Measurements from ENCODE around the gene SIRT5. TPM values are rescaled to one million over a fixed set of nuclear protein-coding genes. Genes with fewer than 3 reads are reported as not detected.

Gene SIRT5
- total RNA-seq, 1 donor from 2014 or later, result 12.4 TPM

- Mint-ChIP-seq H3K4me3 (no peak overlapping the region), H3K36me3 (ENCODE audit: low read depth) (no peaks in the 10 kb centered on the region), H3K4me1 (peaks cover 14% of the 10 kb centered on the region), H3K27ac (no peak overlapping the region), H3K9me3 (no peaks in the 10 kb centered on the region), H3K27me3 (no peaks in the 10 kb centered on the region)
- no peak for TF ChIP-seq CTCF (IDR thresholded peaks at IDR 0.05)
- intact Hi-C loops (cut with micrococcal nuclease), result loop anchor here (10.0 kb wide), 1 partner anchor 345 kb away; no protein-coding TSS in a partner anchor
- no peak for ATAC-seq (ENCODE audit: low read depth)
- CTCF ChIA-PET, result interaction anchor here (0.7 to 0.9 kb wide), 3 partner anchors 60 to 205 kb away, joined by 3 read pairs; no protein-coding TSS in a partner anchor
- POLR2A ChIA-PET, result interaction anchor here (0.6 kb wide), 1 partner anchor 141 kb away, joined by 3 read pairs; no protein-coding TSS in a partner anchor
- DNase-seq, result no peak
Measured at GRCh38 chr6:13539572-13539971, 34.8 kb upstream of the SIRT5 start.

GRCh38 chr6:13541496-13541895 lies 32.9 kb upstream of the SIRT5 start:
- H3K4me1 Mint-ChIP-seq, result peaks cover 14% of the 10 kb centered on the region
- H3K36me3 Mint-ChIP-seq (ENCODE audit: low read depth), result no peaks in the 10 kb centered on the region
- no peak for TF ChIP-seq CTCF (IDR thresholded peaks at IDR 0.05)
- no peak overlapping the region for H3K4me3 Mint-ChIP-seq
- CTCF ChIA-PET, result interaction anchor here (0.7 kb wide), 1 partner anchor 187 kb away, joined by 3 read pairs; no protein-coding TSS in a partner anchor
- no peaks in the 10 kb centered on the region for H3K9me3 Mint-ChIP-seq
- DNase-seq (no peak), ATAC-seq (ENCODE audit: low read depth) (no peak)
- POLR2A ChIA-PET, result no interaction called here
- no peaks in the 10 kb centered on the region for H3K27me3 Mint-ChIP-seq
- intact Hi-C loops (cut with micrococcal nuclease), result no loop called here
- H3K27ac Mint-ChIP-seq, result no peak overlapping the region

- TF ChIP-seq CTCF (IDR thresholded peaks at IDR 0.05), result no peak
- Mint-ChIP-seq H3K27ac (no peak overlapping the region), H3K4me1 (peaks cover 7% of the 10 kb centered on the region), H3K27me3 (no peaks in the 10 kb centered on the region), H3K4me3 (no peak overlapping the region), H3K36me3 (ENCODE audit: low read depth) (no peaks in the 10 kb centered on the region), H3K9me3 (no peaks in the 10 kb centered on the region)
- DNase-seq (no peak), ATAC-seq (ENCODE audit: low read depth) (no peak)
- POLR2A ChIA-PET, result no interaction called here
- CTCF ChIA-PET, result no interaction called here
- intact Hi-C loops (cut with micrococcal nuclease), result no loop called here
Measured at GRCh38 chr6:13544454-13545186, 29.8 kb upstream of the SIRT5 start.

- POLR2A ChIA-PET, result no interaction called here
- intact Hi-C loops (cut with micrococcal nuclease), result no loop called here
Measured at GRCh38 chr6:13545885-13546284, 28.5 kb upstream of the SIRT5 start.

More at GRCh38 chr6:13545885-13546284, 28.5 kb upstream of the SIRT5 start:
- ATAC-seq (ENCODE audit: low read depth), result no peak
- Mint-ChIP-seq H3K27ac (no peak overlapping the region), H3K36me3 (ENCODE audit: low read depth) (no peaks in the 10 kb centered on the region), H3K4me1 (peaks cover 4% of the 10 kb centered on the region), H3K27me3 (no peaks in the 10 kb centered on the region), H3K4me3 (no peak overlapping the region), H3K9me3 (no peaks in the 10 kb centered on the region)
- no peak for DNase-seq
- CTCF ChIA-PET, result interaction anchor here (1.2 kb wide), 1 partner anchor 29 kb away, joined by 3 read pairs; the partner anchor contains the start of gene SIRT5
- TF ChIP-seq CTCF (IDR thresholded peaks at IDR 0.05), result no peak

Data from activated B cell treated with CpG ODN at 0.5 μM for 24 hours (primary cell).